GM21423 (cell line): ENCODE results near the gene ZSCAN9.

Experiments
- ATAC-seq: cut with Tn5 transposase; IDR thresholded peaks from one replicate; pipeline ENCODE4 v1.9.1; 2021; ENCODE audit warnings: mild to moderate bottlenecking, moderate library complexity; ENCODE audit not compliant: unreplicated experiment

Gene ZSCAN9

GRCh38 chr6:28220257-28221133, 4.6 kb upstream of the ZSCAN9 start:
- no peak for ATAC-seq

- no peak for ATAC-seq
Measured at GRCh38 chr6:28224131-28225055, 682 bp upstream of the ZSCAN9 start.

- no peak for ATAC-seq
Measured at GRCh38 chr6:28226460-28226859, 1.4 kb downstream of the ZSCAN9 start.

GRCh38 chr6:28232785-28233184, 7.7 kb downstream of the ZSCAN9 start:
- no peak for ATAC-seq

GRCh38 chr6:28235912-28236452, 10.9 kb downstream of the ZSCAN9 start:
- no peak for ATAC-seq

GRCh38 chr6:28239636-28240035, 14.6 kb downstream of the ZSCAN9 start:
- no peak for ATAC-seq

- no peak for ATAC-seq
Measured at GRCh38 chr6:28240471-28240870, 15.4 kb downstream of the ZSCAN9 start.

- no peak for ATAC-seq
Measured at GRCh38 chr6:28243946-28244345, 18.9 kb downstream of the ZSCAN9 start.

- ATAC-seq: no peak
Measured at GRCh38 chr6:28245206-28245941, 20.3 kb downstream of the ZSCAN9 start.

GRCh38 chr6:28248916-28249315, 23.8 kb downstream of the ZSCAN9 start:
- ATAC-seq: no peak

- ATAC-seq: no peak
Measured at GRCh38 chr6:28250747-28251146, 25.7 kb downstream of the ZSCAN9 start.

GRCh38 chr6:28251661-28252008, 26.6 kb downstream of the ZSCAN9 start:
- peak; percentile 54 for ATAC-seq

GRCh38 chr6:28252009-28252975, 27.2 kb downstream of the ZSCAN9 start, which contains the start of gene ZKSCAN4:
Gene ZKSCAN4 (minus strand): TSS chr6:28252269. CDS start chr6:28251980, 289 bp downstream.
- peak; percentile 75 for ATAC-seq

GRCh38 chr6:28254121-28254519, 29.0 kb downstream of the ZSCAN9 start:
- ATAC-seq: no peak

- ATAC-seq: no peak
Measured at GRCh38 chr6:28257042-28257441, 32.0 kb downstream of the ZSCAN9 start.

GRCh38 chr6:28258877-28259777, 34.1 kb downstream of the ZSCAN9 start, which contains the start of gene NKAPL:
Gene NKAPL (plus strand): TSS chr6:28259297. CDS start chr6:28259372, 75 bp downstream.
- ATAC-seq: no peak

- ATAC-seq: no peak
Measured at GRCh38 chr6:28263922-28264321, 38.8 kb downstream of the ZSCAN9 start.

GRCh38 chr6:28264834-28265401, 39.8 kb downstream of the ZSCAN9 start:
- no peak for ATAC-seq
